SKM-1 (cell line): ENCODE results near the gene RBM44.
"Not testable (repeated sequence)": the region's sequence is repeated elsewhere in the genome, so short reads cannot be mapped to it uniquely, and the experiment has no call there.

ENCODE experiments used
- DNase-seq: peaks from one replicate; lab custom pipeline; 2025; ENCODE audit not compliant: unreplicated experiment; lab: John Stamatoyannopoulos, UW

RBM44 gene, protein sequence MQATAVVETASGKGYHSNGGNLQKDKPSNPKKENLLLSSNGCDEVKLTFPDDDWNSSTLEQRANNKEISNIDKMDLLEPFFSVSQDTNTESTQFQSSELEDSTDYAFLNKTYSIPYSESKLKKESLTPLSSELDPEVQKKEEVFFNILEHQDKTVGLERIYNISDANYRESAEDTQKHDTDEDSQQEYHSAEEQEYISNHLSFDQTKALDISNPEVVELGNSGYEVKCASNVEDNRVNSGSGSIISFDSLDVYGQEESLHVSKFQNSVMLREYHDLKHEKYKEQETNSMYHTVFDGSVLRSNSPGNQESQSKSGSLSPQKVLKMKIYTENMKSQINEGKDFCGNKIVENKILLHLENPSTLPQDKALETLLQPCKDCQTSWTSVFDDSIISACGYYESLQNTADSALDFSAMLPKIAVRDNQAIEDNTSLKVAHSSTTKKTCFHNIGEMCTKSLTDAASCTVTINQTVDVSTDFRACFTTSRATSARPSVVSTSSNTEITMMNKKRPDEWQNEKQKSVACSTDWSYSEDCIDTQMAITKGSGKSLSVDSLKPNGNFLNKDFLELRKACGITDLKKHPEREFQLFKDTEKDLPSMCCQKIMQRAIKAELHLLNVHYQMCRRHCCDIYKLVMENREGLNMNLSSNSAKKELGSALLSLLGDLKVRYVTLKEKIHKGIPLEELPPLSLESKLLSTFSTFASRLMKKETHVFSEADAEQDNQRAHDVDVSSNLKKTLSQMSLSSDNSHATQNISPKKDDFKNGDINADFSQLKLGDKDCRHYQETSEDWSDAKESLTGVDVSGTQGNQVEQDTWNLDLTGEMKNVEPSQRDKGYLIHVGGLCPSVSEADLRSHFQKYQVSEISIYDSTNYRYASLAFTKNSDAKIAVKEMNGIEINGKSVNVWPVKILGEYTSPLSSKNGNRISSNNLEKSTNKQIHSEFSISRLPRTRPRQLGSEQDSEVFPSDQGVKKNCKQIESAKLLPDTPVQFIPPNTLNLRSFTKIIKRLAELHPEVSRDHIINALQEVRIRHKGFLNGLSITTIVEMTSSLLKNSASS

DNA sequence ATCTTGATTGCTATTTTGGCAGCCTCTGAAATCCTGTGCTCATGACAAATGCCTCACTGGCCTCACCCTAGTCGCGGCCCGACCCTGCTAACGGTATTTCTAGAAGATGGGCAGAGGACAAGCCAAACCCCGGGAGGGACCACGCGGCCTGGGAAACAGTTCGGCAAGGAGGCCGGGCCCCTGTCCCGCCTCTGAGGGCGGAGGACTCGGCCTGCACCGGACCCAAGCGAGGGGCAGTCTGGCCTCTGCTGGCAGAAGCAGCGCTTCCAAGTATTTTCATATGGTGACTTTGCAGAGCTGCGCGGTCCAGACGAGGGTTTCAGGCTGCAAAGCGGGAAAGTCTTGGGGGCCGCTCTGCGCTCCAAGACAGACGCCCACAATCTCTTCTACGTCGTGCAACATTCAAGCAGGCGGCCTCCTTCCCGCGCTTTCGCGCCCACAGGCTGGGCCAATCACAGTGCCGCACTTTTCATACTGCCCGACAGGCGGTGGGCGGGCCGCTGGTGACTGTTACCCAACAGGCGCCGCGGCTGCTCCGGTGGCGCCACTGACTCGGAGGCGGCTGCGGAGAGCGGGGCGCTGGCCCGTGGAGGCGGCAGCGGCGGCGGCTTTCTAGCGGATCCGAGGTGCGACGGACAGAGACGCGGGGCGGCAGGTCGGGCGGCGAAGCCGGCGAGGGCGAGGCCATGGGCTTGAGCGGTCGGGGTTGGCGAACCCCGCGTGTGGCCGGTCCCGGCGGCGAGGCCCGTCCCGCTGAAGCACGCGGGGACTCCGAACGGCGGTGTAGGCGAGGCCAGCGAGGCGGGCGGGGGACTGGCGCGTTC is at the start of gene RBM44:
TSS of gene RBM44 (plus strand) at position 544 of the 824 bp plus-strand sequence. CDS start 14,831 bp downstream, outside the sequence.
- DNase-seq: no peak

DNA sequence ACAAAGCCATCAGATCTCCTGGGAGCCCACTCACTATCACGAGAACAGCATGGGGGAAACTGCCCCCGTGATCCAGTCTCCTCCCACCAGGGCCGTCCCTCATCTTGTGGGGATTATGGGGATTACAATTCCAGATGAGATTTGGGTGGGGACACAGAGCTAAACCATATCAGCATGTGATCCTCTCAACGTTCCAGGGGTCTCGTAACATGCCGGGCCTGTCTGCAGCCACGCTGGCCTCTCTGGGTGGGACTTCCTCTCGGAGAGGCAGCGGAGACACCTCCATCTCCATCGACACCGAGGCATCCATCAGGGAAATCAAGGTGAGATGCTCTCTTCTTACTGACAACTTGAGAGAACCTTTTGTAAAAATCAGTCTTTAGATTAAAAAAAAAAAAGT is 49.6 kb upstream of the RBM44 start:
- no peak for DNase-seq

DNA sequence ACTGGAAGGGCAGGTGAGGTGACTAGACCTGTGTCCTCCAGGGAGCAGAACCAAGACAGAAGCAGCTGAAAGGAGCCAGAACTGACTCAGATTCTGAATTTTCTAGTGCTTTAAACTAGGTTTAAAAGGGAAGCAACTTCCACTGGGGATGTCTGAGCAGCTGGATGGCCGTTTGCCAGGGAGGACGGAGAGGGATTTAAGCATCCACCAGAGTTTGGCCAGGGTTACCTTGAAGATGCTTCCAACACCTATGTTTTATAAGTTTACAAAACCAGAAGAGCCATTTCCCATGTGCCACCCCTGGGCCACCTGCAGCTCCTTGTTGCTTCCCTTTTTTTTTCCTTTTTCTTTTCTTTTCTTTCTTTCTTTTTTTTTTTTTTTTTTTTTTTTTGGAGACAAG is 48.6 kb upstream of the RBM44 start:
- no peak for DNase-seq

DNA sequence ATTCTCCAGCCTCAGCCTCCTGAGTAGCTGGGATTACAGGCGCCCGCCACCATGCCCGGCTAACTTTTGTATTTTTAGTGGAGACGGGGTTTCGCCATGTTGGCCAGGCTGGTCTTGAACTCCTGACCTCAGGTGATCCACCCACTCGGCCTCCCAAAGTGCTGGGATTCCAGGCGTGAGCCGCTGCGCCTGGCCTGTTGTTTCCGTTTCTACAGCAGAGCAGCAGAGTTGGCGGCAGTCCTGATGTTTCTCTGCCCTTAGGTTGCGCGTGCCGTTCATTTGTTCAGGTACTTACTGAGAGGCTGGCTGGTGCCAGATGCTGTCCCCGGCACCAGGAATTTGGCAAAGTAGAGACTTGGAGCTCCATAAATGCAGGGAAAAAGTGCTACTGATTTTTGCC is 48.1 kb upstream of the RBM44 start:
- DNase-seq: not testable (repeated sequence)

DNA sequence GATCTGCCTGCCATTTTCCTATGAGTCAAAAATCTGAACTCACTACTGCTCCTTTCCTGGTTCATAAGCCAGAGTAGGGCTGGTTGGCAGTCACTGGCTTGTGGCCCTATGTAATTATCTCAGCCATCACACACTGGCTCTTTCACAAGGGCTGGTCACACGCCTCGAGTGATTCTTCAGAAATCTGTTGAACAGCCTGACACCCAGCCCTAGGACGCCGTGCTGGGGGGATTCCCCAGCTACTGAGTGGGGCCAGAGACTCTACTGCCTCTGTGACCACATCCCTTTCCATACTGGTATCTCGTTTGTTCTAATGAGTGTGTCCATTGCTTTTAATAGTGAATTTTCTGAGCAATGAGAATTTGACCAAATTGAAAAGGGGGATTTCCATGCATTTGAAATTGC is 45.8 kb upstream of the RBM44 start:
- DNase-seq: no peak

DNA sequence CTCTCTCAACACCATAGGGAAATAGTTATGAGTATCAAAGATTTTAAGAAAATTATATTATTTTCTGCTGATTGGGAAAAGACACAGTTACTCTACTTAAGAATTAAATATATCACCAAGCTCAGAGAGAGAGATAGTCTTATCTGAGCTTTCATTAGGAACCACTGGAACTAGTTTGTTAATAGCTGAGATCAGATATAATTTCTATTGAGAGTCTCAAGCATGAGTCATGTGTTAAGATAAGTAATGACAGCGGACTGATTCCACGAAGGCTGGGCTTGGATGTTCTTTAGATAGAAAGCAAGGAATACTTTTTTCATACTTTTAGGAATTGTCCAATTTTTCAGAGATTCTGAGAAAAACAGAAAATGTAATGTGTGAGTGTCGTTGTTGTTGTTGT is 44.4 kb upstream of the RBM44 start:
- DNase-seq: no peak

DNA sequence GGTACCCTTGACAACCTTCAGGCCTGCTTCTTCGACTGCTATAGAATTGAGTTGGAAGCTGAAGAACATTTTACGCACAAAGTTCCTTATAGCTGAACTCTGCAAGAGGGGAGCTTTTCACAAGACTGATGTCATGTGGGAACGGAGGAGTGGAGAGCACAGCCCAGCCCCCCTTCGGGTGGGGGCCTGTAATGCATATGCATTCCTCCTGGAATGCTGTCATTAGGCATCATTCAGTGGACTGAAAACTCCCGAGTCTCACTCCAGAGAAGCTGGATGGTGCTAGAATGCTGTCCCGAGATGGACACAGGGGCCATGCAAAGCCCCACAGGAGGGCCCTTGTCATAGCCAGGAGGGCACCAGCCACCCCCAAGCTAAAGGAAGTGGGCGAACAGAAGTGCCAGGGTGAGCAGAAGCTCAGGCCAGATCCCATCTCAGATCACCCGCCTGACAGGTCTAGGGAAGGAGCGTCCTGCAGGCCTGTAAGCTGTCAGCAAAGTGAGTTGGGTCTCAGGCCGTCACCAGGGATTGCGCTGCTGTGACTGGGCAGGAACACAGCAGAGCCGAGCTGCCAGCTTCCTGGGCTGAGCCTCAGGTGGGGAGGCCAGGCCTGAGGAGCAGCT is 43.8 kb upstream of the RBM44 start:
- no peak for DNase-seq

DNA sequence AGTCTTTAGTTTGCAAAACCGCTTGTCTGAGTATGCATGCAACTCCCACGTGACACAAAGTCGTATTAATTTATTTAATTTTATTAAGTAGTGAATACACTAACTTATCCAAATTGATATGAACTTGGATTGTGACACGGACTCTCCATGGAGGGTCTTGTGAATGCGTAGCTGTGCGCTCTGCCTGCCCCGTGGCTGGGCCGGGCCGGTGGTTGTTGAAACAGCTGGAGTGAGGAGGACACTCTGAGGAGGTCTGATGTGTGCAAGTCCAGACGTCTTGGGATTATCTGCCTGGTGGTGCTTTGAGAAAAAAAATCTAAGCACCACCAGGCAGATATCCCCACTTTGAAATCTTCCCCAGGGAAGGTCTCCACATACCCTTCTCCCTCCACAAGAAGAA is 41.0 kb upstream of the RBM44 start:
- no peak for DNase-seq

DNA sequence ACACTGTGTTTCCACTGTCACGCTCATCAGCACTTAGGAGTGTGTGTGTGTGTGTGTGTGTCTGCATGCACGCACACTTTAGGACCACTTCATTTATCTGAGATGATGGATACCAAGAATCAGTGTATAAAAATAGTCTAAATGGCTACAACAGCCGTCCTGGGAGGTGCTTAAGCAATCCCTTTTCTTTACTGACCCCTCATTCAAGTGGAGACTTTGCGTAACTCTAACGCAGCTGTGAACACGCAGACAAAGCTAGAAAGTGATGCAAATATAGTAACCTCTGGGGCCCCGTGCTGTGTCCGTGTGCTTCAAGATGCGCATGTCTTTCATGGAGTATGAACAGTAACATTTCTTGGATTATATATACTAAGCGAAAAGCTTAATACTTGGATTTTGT is 40.4 kb upstream of the RBM44 start:
- no peak for DNase-seq

DNA sequence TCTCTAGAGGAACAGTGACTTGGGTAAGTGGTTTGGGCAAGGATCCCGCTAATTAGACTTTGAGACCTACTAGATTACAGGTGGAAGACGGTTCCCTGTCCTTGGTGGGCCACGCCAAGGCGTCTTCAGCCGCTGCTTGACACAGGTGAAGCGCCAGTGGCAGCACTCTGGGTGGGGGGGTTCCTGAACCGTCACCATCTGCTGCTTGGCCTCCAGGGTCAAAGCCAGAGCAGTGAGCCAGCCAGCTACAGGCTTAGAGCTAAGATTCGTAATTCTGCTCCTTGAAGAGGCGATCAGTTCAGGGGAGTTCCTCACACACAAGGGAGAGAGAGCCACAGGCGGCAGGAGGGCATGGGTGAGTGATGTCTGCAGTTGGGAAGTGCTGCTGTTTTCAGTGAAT is 39.4 kb upstream of the RBM44 start:
- DNase-seq: no peak

DNA sequence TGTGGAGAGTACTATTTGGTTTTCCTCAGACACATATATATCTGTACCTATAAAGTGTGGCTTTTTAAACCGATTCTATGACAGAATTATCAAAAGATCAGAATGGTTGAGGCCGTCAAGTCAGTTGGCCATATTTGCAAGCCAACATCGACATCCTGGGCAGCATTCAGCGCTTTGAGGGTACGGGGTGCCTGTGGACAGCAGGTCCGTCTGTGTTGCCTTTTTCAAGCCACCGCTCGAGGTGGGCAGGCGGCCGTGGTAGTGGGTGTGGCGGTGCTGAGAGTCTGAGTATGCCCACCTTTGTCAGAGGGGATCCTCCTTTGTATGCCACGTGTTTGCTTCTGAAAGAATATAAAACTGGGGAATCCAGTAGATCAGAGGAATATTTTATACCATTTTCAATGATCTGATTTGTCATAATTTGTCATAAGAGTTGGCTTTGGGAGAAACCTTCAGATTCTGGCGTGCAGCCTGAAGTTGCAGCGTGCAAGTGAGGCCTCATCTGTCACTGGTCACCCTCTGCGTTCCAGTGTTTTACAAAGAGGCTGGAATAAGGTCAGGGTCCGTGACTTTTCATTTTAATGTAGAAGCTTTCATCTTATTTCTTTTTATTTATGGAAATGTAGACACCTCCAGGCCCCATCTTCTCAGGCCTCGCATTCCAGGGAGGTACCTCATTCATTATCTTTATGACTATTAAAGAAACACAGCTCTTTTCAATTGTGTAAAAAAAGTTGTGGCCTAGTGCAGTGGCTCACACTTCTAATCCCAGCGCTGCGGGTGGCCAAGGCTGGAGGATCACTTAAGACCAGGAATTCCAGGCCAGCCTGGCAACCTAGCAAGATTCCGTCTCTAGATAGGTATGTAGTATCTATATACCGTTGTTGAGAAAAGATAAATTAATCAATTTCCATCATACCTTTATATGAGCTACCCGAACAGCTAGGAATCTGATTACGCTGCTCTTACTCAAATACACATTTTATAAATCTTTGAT is 37.8 kb upstream of the RBM44 start:
- DNase-seq: no peak

DNA sequence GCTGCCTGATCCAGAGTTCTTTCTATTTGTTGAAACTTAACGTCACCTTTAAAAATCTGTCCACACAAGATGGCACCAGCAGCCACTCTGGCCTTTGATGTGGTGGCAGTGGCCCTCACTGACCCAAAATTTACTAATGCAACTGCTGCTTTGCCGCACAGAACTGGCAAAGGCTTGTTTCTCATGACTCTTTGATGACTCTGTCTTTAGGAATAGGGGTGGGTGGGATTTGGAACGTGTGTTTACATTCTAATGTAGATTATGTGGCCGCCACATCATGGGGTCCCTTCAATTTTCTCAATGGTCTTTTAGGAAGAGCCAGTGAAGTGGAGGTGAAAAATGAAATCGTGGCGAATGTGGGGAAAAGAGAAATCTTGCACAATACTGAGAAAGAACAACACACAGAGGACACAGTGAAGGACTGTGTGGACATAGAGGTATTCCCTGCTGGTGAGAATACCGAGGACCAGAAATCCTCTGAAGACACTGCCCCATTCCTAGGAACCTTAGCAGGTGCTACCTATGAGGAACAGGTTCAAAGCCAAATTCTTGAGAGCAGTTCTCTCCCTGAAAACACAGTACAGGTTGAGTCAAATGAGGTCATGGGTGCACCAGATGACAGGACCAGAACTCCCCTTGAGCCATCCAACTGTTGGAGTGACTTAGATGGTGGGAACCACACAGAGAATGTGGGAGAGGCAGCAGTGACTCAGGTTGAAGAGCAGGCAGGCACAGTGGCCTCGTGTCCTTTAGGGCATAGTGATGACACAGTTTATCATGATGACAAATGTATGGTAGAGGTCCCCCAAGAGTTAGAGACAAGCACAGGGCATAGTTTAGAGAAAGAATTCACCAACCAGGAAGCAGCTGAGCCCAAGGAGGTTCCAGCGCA is 36.0 kb upstream of the RBM44 start:
- not testable (repeated sequence) for DNase-seq

DNA sequence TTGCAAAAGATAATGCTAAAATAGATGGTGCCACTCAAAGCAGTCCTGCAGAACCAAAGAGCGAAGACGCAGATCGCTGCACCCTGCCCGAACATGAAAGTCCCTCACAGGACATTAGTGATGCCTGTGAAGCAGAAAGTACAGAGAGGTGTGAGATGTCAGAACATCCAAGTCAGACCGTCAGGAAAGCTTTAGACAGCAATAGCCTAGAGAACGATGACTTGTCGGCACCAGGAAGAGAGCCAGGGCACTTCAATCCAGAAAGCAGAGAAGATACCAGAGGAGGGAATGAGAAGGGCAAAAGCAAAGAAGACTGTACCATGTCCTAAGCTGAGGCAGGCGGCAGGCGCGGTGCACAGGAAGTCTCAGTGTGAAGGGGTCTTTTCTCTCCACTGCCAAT is 34.8 kb upstream of the RBM44 start:
- no peak for DNase-seq

DNA sequence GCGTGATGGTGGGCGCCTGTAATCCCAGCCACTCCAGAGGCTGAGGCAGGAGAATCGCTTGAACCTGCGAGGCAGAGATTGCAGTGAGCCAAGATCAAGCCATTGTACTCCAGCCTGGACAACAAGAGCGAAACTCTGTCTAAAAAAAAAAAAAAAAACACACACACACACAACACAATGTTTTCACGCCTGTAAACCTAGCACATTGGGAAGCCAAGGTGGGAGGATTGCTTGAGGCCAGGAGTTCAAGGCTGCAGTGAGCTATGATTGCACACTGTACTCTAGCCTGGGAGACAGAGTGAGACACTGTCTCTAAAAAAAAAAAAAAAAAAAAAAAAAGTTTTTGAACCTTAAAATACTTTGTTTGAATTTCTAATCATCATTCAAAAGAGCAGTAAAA is 33.5 kb upstream of the RBM44 start:
- not testable (repeated sequence) for DNase-seq

DNA sequence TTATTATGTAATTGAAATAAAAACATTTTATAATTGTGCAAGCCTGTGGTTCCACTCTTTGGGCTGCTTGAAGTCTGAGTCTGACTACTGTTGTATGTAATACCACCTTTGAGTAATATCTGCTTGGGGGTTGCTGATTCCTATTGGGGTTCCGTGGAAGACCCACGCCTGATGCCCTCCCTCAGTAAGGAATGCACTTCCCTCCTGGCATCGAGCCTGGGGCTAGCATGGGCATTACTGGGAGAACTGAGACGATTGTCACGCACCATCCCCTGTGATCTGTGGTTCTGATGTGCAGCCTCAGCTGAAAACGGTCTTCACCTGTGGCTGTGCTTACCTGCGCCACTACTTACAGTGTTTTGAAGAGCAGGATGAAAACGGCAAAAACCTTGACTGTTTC is 32.7 kb upstream of the RBM44 start:
- DNase-seq: no peak

DNA sequence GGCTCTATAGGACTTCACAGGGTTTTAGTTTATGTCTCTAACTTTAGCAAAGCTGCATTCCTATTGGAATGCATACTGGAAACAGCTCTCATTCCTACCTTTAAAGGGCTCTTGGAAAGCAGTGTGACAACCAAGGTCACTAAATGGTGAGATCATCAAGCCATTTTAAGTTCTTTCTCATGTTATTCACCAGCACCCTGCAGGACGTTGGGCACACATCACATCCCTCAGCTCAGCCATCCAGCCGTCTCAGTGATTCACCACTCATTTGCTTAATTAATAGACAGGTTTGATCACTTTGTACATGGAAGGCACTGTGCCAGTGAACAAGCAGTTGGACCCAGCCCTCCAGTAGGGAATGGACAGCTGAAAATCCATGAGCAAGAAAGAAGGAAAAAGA is 32.2 kb upstream of the RBM44 start:
- DNase-seq: no peak

DNA sequence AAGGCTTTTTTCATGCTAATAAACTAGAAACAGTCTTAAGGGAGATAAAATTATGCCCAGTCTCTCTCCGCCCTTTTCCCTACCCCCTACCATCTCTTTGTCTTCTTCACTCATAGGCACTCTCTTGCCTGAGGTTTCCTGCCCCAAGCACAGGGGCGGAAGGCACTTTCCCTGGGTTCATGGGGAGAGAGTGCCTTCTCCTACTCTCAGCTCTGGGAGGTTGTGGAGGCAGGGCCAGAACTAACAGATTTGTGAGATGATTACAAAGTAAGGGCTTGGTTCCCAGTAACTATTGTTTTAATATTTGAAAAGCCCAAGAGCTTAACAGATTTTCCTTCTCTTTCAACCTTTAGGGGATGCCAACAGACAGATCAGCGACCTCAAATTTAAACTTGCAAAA is 26.1 kb upstream of the RBM44 start:
- DNase-seq: no peak

DNA sequence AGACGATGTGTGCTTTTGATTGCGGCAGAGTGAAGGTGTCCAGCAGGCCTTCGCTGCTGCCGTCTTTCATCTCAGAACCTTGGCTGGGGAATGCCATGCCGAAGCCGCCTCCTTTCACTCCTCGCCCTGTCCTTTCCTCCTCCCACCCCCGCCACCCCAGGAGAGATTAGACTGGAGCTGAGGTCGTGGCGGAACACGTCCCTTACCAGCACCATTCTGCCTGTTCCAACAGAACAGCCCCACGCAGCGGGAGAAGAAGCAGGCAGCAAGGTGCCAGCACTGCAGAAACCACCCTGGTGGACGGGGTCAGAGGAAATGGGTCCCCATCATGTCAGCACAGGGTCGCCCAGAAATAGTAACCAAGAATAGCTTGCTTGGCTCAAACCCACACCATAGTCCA is 24.8 kb upstream of the RBM44 start:
- DNase-seq: no peak
